GM19397 (cell line): ENCODE results near the gene ZBED1.
"Not testable (repeated sequence)": the region's sequence is repeated elsewhere in the genome, so short reads cannot be mapped to it uniquely, and the experiment has no call there.

Experiments used
- ATAC-seq: cut with Tn5 transposase; IDR thresholded peaks from one replicate; pipeline ENCODE4 v1.9.1; 2021; ENCODE audit warnings: mild to moderate bottlenecking, moderate library complexity; ENCODE audit not compliant: unreplicated experiment

The ZBED1 gene

GRCh38 chrX:2498781-2499302 is 1.9 kb downstream of the ZBED1 start:
- ATAC-seq: no peak

GRCh38 chrX:2497961-2498780 is 2.6 kb downstream of the ZBED1 start:
- ATAC-seq: no peak

GRCh38 chrX:2495595-2495994 is 5.2 kb downstream of the ZBED1 start:
- no peak for ATAC-seq

GRCh38 chrX:2492531-2493218 is 8.1 kb downstream of the ZBED1 start:
- no peak for ATAC-seq

- ATAC-seq: no peak
Measured at GRCh38 chrX:2490634-2491033, 10.1 kb downstream of the ZBED1 start.

GRCh38 chrX:2489446-2490445 is 11.0 kb downstream of the ZBED1 start:
- ATAC-seq: no peak

- no peak for ATAC-seq
Measured at GRCh38 chrX:2488621-2489285, 12.0 kb downstream of the ZBED1 start.

GRCh38 chrX:2487366-2487765 is 13.4 kb downstream of the ZBED1 start:
- no peak for ATAC-seq

GRCh38 chrX:2486476-2487133 is 14.2 kb downstream of the ZBED1 start:
- ATAC-seq: no peak

GRCh38 chrX:2485789-2486345 is 14.9 kb downstream of the ZBED1 start:
- ATAC-seq: no peak

- no peak for ATAC-seq
Measured at GRCh38 chrX:2484721-2485648, 15.8 kb downstream of the ZBED1 start.

- no peak for ATAC-seq
Measured at GRCh38 chrX:2484256-2484655, 16.5 kb downstream of the ZBED1 start.

- no peak for ATAC-seq
Measured at GRCh38 chrX:2483398-2484060, 17.2 kb downstream of the ZBED1 start.

GRCh38 chrX:2481597-2481996 is 19.2 kb downstream of the ZBED1 start:
- not testable (repeated sequence) for ATAC-seq

- not testable (repeated sequence) for ATAC-seq
Measured at GRCh38 chrX:2479982-2480381, 20.8 kb downstream of the ZBED1 start.

- no peak for ATAC-seq
Measured at GRCh38 chrX:2479420-2479780, 21.4 kb downstream of the ZBED1 start.

- no peak for ATAC-seq
Measured at GRCh38 chrX:2478546-2479419, 22.0 kb downstream of the ZBED1 start.
